Adrenal gland (tissue), 12 donors: Measurements from ENCODE around the gene SDK2. TPM values are rescaled to one million over a fixed set of nuclear protein-coding genes. Genes with fewer than 3 reads are reported as not detected.

Experiments
- DNase-seq, 7 donors: peaks; one replicate each; pipeline ENCODE4 v3.0.0-alpha.2; 2019 to 2020
- H3K27ac ChIP-seq, 5 donors: fragments of 200-600 bp; sonication (generic) in 4 of 5; 1 replicate in 3 of 5; 2 replicates in 2 of 5; pipeline versions ENCODE4 v1.5.1 to v1.8.0; 2016 to 2020; ENCODE audit warnings: mild to moderate bottlenecking in 1 of 5
- H3K27me3 ChIP-seq: fragments of 200-600 bp; 2 replicates; pipeline ENCODE4 v1.8.0; 2021
- H3K36me3 ChIP-seq, 2 donors: fragments of 200-600 bp; replicated peaks in 1 of 2; 1 replicate in 1 of 2; 2 replicates in 1 of 2; pipeline versions ENCODE4 v1.5.1 to v1.8.0; 2018 to 2022
- H3K4me1 ChIP-seq, 2 donors: fragments of 200-600 bp; replicated peaks in 1 of 2; 1 replicate in 1 of 2; 2 replicates in 1 of 2; pipeline versions ENCODE4 v1.5.1 to v1.8.0; 2018 to 2021
- H3K4me3 ChIP-seq, 4 donors: fragments of 200-600 bp; sonication (generic) in 3 of 4; one replicate each; pipeline ENCODE4 v1.5.1; 2016 to 2018
- H3K9me3 ChIP-seq, 3 donors: fragments of 200-600 bp; sonication (generic) in 1 of 3; replicated peaks in 1 of 3; 1 replicate in 2 of 3; 2 replicates in 1 of 3; pipeline versions ENCODE4 v1.5.1 to v1.8.0; 2016 to 2021
- POLR2A ChIP-seq, 2 donors: fragments of 450-650 bp; IDR thresholded peaks; one replicate each; pipeline ENCODE4 v1.6.1; 2017; ENCODE audit warnings: antibody characterized with exemption in 2 of 2, mild to moderate bottlenecking in 2 of 2, moderate library complexity in 1 of 2
- WGBS, 4 donors: extraction: QIAGEN DNeasy Blood & Tissue Kit in 2 of 4; methylation state at CpG; one replicate each; pipeline versions ENCODE4 v1.1.5 to v1.1.7; 2013 to 2017; 5-methylcytosine and 5-hydroxymethylcytosine counted together
- intact Hi-C, 2 donors: fragments of 100-400 bp; cut with DNase I; formaldehyde crosslinking; loops; one replicate each; pipeline versions ENCODE4 v1.14.1 to v1.15.0; 2022 to 2023
- polyA plus RNA-seq, 3 donors: library from polyadenylated mRNA; stranded (reverse); fragments of 200-250 nt in 2 of 3; fragments of 350-450 nt in 1 of 3; fragmentation: Illumina TruSeq in 1 of 3; extraction: RNeasy Lipid Tissue Mini Kit (QIAGEN cat#74804) in 1 of 3; gene quantifications; one replicate each; pipeline ENCODE4 v1.2.3, GENCODE V29; 2013 to 2014
- total RNA-seq, 9 donors: library from RNA; depleted of rRNA in 4 of 9; stranded (reverse); fragments of >200 nt in 4 of 9; fragments of 120-200 nt in 1 of 9; fragmentation: NEBNext Ultra II Directional in 1 of 9; extraction: Animal tissue kit (Norgen Biotek cat#: 25700) in 1 of 9; gene quantifications; one replicate each; pipeline versions ENCODE4 v1.1.0 to v1.2.4, GENCODE V29; 2013 to 2023
- TF ChIP-seq, protein P1 (sequence below), 6 experiments: fragments of 450-650 bp in 4 of 6; fragments of 200-600 bp in 2 of 6; sonication (generic) in 1 of 6; IDR thresholded peaks; 1 replicate in 5 of 6; 2 replicates in 1 of 6; pipeline versions ENCODE4 v1.5.1 to v1.8.0; 2016 to 2021; ENCODE audit warnings: antibody characterized with exemption in 6 of 6, mild to moderate bottlenecking in 2 of 6, moderate library complexity in 1 of 6
- donor health status: healthy with polysubstance abuse.
- donor health status: Bipolar disorder and iron deficiency.
- donor health status: DM: yes; HTN: yes; CAD: no.
- donor health status: DM: no; HTN: no; CAD: no.
- donor health status: DM: no; HTN: no; CAD: no.
- donor health status: DM: yes; HTN: yes; CAD: no.

Gene SDK2
- total and polyA plus RNA-seq, 12 donors, result 0.27 to 2.1 (median 0.84) TPM

DNA sequence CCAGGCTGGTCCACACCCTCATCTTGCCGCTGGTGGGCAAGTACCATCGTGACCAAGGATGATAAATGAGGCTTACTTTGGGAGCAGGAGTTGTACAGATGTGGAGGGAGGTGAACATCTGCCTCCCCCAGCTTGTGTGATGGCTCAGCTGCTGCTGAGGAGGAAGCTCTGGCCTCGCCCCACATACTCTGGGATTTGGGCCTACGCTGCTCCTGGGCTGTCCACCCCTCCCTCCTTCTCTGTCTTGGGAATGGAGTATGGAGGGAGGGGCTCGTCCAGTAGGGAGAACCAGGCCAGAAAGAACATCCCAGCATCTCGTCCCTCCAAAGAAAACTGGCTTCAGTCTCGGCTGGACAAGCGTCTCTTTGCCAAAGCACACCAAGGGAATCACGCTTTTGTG lies 197.6 kb downstream of the SDK2 start:
- intact Hi-C loops, result no loop called here
- no peak for TF ChIP-seq POLR2A (IDR thresholded peaks at IDR 0.05)
- TF ChIP-seq, protein P1, sequence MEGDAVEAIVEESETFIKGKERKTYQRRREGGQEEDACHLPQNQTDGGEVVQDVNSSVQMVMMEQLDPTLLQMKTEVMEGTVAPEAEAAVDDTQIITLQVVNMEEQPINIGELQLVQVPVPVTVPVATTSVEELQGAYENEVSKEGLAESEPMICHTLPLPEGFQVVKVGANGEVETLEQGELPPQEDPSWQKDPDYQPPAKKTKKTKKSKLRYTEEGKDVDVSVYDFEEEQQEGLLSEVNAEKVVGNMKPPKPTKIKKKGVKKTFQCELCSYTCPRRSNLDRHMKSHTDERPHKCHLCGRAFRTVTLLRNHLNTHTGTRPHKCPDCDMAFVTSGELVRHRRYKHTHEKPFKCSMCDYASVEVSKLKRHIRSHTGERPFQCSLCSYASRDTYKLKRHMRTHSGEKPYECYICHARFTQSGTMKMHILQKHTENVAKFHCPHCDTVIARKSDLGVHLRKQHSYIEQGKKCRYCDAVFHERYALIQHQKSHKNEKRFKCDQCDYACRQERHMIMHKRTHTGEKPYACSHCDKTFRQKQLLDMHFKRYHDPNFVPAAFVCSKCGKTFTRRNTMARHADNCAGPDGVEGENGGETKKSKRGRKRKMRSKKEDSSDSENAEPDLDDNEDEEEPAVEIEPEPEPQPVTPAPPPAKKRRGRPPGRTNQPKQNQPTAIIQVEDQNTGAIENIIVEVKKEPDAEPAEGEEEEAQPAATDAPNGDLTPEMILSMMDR (IDR thresholded peaks at IDR 0.05), result no peak
- 66 to 86% (median 73%) methylated on average over 7 to 9 of the region's 9 CpGs for WGBS, 4 donors
- H3K9me3 ChIP-seq, result no peaks in the 10 kb centered on the region
- no peaks in the 10 kb centered on the region for H3K36me3 ChIP-seq
- no peak for DNase-seq
- H3K27me3 ChIP-seq, result no peaks in the 10 kb centered on the region
- H3K4me3 ChIP-seq, result no peak overlapping the region
- H3K4me1 ChIP-seq, result no peaks in the 10 kb centered on the region
- no peak overlapping the region for H3K27ac ChIP-seq

DNA sequence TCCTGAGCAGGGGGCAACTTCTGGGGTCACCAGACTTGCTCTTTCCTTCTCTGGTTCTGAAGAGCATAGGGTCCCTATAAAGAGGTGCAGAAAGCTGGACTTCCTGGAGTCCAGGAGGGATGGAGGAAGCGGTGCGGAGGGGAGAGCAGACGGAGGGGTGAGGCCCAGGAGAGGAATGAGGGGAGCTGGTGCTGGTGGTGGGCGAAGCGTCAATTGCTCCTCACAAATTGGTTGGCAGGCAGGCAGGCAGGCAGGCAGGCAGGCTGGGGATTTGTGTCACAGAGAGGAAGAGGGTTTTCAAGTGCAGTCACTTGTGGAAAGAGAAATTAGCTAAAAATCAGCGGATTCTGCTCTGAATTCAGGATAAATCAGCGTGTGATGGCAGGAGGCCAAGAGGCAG lies 198.8 kb downstream of the SDK2 start:
- intact Hi-C loops, result no loop called here
- no peak for DNase-seq

DNA sequence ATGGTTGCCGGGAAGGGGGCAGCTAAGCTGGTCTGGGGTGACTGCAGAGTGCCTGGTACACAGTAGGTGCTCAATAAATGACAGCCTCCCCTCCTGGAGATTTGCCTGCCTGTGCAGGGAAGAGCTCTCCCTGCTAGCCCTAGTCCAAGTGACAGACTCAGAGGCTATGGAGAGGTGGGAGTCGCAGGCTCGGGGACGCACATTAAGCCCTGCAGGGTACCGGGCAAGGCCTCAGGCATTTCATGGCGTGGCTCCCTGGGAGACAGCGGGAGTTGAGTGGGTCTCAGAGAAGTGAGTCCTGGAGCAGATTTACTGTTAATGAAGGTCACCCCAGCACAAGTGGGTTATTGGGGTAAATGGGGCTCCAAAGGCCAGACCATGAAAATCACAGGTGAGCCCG lies 200.2 kb downstream of the SDK2 start:
- Histone ChIP-seq H3K27me3 (no peaks in the 10 kb centered on the region), H3K27ac (no peak overlapping the region), H3K4me3 (no peak overlapping the region), H3K4me1 (no peaks in the 10 kb centered on the region), H3K36me3 (no peaks in the 10 kb centered on the region), H3K9me3 (no peaks in the 10 kb centered on the region)
- WGBS, 4 donors, result 87 to 92% (median 90%) methylated on average over 6 to 8 of the region's 8 CpGs
- intact Hi-C loops, result no loop called here
- no peak for TF ChIP-seq POLR2A (IDR thresholded peaks at IDR 0.05)
- TF ChIP-seq, protein P1 (IDR thresholded peaks at IDR 0.05), result no peak
- no peak for DNase-seq

More for the DNA sequence above, 198.8 kb downstream of the SDK2 start:
- no peaks in the 10 kb centered on the region for H3K36me3 ChIP-seq
- no peaks in the 10 kb centered on the region for H3K4me1 ChIP-seq
- H3K27me3 ChIP-seq, result no peaks in the 10 kb centered on the region
- 83 to 87% (median 84%) methylated on average over 7 of the region's 7 CpGs for WGBS, 4 donors
- H3K27ac ChIP-seq, result no peak overlapping the region
- no peaks in the 10 kb centered on the region for H3K9me3 ChIP-seq
- H3K4me3 ChIP-seq, result no peak overlapping the region
- TF ChIP-seq POLR2A (IDR thresholded peaks at IDR 0.05), result no peak
- TF ChIP-seq, protein P1 (IDR thresholded peaks at IDR 0.05), result no peak

DNA sequence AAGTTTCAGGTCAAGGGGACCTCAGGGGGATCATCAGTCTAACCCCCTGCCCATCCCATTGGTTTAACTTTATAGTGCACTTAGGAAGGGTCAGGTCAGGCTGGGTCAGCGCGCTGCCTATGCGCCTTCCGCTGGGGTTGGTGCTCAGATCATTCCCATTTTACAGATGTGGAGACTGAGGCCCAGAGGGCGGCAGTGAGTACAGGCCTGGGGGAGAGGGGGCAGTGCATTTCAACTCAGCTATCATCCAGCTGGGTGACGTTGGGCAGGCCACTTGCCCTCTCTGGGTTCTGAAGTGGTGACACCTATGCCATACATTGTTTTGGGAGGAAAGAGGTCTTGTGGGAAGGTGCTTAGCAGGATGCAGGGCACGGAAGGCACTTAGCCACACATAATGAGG lies 204.6 kb downstream of the SDK2 start:
- no peak for DNase-seq
- H3K27me3 ChIP-seq, result no peaks in the 10 kb centered on the region
- H3K27ac ChIP-seq, result no peak overlapping the region
- H3K4me1 ChIP-seq, result no peaks in the 10 kb centered on the region
- H3K4me3 ChIP-seq, result no peak overlapping the region
- H3K9me3 ChIP-seq, result no peaks in the 10 kb centered on the region
- H3K36me3 ChIP-seq, result no peaks in the 10 kb centered on the region
- no peak for TF ChIP-seq POLR2A (IDR thresholded peaks at IDR 0.05)
- TF ChIP-seq, protein P1 (IDR thresholded peaks at IDR 0.05), result no peak
- 65 to 92% (median 85%) methylated on average over 2 to 7 of the region's 7 CpGs for WGBS, 4 donors
- intact Hi-C loops, result loop anchor here in 1 of 2 donors (10.0 kb wide), 2 partner anchors 515 to 735 kb away; no protein-coding TSS in a partner anchor
